GM18519 (cell line): ENCODE data around the gene CORO1C.
"Not testable (repeated sequence)": the region's sequence is repeated elsewhere in the genome, so short reads cannot be mapped to it uniquely, and the experiment has no call there.

Experiments used
- ATAC-seq: cut with Tn5 transposase; IDR thresholded peaks from one replicate; pipeline ENCODE4 v1.9.1; 2021; ENCODE audit warnings: mild to moderate bottlenecking, moderate library complexity; ENCODE audit not compliant: unreplicated experiment, low FRiP score

CORO1C gene

GRCh38 chr12:108755481-108755880 lies 24.2 kb upstream of the CORO1C start:
- no peak for ATAC-seq

- ATAC-seq: no peak
Measured at GRCh38 chr12:108753976-108754375, 22.7 kb upstream of the CORO1C start.

GRCh38 chr12:108752387-108752786 lies 21.1 kb upstream of the CORO1C start:
- no peak for ATAC-seq

DNA sequence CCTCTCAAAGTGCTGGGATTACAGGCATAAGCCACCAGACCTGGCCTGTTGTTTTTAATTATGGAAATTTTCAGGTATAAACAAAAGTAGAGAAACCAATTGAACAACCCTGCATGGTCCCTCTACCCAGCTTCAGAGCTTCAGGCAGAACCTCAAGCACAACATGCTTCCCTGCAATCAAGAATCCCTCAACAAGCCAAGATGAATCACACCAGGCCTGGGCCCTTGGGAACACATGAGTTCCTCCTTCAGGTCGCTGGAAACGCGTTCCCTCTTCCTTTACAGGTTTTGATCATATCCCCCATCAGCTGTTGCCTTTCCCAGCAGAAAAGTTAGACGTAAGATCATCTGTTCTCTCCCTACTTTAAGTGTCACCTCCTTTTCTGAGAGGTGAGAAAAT lies 20.5 kb upstream of the CORO1C start:
- ATAC-seq: no peak

DNA sequence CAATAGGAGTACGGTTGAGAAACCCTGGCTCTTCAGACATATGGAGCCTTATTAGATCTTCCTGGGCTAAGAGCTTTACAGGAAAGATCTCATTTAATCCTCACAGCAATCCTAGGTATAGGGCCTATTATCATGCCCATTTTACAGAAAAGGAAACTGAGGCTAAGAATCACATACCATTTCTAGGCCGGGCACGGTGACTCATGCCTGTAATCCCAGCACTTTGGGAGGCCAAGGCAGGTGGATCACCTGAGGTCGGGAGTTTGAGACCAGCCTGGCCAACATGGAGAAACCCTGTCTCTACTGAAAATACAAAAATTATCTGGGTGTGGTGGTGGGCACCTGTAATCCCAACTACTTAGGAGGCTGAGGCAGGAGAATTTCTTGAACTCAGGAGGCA lies 19.7 kb upstream of the CORO1C start:
- ATAC-seq: not testable (repeated sequence)

DNA sequence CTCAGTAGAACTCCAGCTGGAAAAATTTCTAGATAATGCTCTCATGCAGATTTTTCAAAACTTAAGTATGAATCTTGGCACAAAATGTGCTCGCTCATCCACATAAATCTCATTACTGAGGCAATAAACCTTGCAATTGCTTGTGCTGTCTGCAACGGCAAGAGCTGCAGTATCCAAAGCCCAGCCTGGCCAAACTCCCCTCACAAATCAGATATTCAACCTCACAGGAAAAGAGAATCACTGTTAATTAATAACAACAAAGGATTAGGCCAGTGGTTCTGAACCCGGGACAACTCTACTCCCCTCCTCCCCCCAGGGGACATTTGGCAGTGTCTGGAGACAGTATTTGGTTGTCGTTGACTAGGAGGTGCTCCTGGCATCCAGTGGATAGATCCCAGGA lies 19.2 kb upstream of the CORO1C start:
- no peak for ATAC-seq

DNA sequence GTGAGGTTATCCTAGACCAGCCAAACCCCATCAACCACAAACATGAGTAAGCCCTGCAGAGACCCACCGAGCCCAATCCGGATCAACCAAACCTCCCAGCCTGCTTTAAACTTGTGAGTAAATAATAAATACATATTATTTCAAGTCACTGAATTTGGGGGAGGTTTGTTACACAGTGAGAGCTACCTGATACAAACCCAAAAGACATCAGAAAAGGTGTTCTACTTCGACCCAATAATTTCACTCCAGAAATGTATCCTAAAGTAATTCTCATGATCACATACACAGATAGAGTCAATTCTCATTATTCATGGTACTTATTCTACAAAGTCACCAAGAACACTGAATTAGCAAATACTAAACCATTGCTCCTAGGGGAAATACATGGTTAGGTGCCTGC lies 16.2 kb upstream of the CORO1C start:
- ATAC-seq: no peak

GRCh38 chr12:108745641-108746040 lies 14.3 kb upstream of the CORO1C start:
- ATAC-seq: no peak

- no peak for ATAC-seq
Measured at GRCh38 chr12:108744021-108744897, 12.9 kb upstream of the CORO1C start.

GRCh38 chr12:108738170-108738569 lies 6.9 kb upstream of the CORO1C start:
- no peak for ATAC-seq

DNA sequence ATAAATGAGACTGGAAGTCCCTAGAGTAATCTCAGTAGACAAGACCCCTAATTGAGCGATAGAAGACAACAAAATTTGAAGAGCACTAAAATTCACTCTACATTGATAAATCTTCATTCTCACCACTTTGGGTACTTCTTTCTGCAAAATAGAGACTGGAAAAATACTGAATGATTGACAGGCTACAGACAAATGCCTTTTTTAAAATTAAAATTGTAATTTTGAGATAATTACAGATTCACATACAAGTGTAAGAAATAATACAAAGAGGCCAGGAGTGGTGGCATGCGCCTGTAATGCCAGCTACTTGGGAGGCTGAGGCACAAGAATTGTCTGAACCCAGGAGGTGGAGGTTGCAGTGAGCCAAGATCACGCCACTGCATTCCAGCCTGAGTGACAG lies 4.5 kb upstream of the CORO1C start:
- no peak for ATAC-seq

- ATAC-seq: no peak
Measured at GRCh38 chr12:108734200-108734906, 3.0 kb upstream of the CORO1C start.

- ATAC-seq: not testable (repeated sequence)
Measured at GRCh38 chr12:108733230-108733531, 1.9 kb upstream of the CORO1C start.

DNA sequence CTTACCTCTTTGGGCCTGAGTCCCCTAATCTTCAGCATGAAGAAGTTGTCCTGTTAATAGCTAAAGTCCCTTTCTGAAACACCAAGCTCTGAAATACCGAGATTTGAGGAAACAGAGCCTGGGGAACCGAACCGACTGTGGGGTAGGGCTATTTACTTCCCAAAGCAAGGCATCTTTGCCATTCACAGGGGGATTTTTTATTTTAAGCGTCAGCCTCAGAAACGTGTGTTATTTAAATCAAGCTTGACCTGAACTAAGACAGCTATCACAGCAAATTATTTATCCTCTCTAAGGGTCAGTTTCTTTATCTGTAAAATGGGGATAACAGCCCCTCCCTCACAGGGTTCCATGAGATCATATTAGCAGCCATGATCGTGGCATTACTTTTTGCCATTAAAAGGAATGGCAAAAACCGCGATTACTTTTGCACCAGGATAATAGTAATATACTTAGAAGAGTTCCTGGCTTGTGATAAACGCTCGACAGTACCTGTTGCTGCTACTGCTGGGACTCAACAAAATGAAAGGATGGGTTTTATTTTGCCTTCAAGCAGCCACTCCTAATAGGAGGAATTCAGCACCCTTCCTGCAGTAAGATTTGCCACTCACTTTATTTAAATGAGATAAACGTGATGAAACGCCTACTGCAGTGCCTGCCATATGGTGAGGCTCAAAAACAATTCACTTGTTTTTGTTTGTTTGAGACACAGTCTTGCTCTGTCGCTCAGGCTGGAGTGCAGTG lies 1.3 kb upstream of the CORO1C start:
- ATAC-seq: no peak

GRCh38 chr12:108731866-108732461 lies 646 bp upstream of the CORO1C start:
- ATAC-seq: peak; percentile 18

DNA sequence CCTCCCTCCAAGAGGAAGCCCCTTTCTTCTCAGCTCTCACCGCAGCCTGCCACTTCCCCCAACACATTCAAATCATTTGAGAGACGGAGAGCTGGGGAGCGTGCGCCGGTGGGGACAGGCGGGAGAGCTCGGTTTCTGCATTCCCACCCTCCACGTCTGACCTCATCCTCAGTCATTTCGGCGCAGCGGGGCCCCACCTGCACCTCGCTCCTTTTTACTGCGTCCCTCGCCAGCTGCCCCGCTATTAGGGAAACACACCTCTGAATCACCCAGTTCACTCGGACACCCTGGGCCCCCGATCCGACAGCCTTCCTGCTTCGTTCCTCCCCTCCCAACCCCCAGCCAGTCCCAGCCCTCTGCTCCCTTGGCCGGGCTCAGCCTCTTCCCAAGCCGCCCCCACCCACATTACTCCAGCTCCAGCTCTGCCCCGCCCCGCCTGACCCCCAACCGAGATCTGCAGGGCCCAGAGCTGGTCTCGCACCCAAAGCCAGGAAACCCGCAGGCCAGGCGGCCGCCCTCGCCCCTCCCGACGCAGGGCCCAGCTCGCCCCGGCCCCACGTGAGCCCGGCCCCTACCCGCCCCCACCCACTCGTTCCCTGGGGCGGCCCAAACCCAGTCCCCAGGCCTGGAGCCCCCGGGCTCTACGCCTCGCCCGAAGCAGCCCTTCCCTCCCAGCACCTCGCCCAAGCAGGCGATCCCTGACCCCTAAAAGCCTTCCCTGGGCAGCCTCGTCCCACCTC lies 783 bp downstream of the CORO1C start:
- ATAC-seq: no peak

- ATAC-seq: no peak
Measured at GRCh38 chr12:108729612-108730364, 1.5 kb downstream of the CORO1C start.

- ATAC-seq: no peak
Measured at GRCh38 chr12:108728820-108729611, 2.3 kb downstream of the CORO1C start.
